ENCODE data around the gene SEC14L3.

Gene SEC14L3

GRCh38 chr22:30445438-30446145 is 26.2 kb downstream of the SEC14L3 start:
- 0 out of 2 replicates have a peak overlapping the region, but pooled peaks have one; percentile 14 for H3K4me3 ChIP-seq
- no peak overlapping the region for H3K9ac ChIP-seq (ENCODE audit: insufficient read length)
- TF ChIP-seq POLR2AphosphoS5 (IDR thresholded peaks at IDR 0.05; ENCODE audit: borderline replicate concordance, low read depth, low read length) (no peak), EZH2 (IDR thresholded peaks at IDR 0.05) (no peak), FOXP2 (optimal IDR thresholded peaks at IDR 0.05; ENCODE audit: control extremely low read depth, extremely low read length, insufficient read depth) (no peak)
- no peak for DNase-seq (ENCODE audit: low read depth, low spot score)
- no peaks in the 10 kb centered on the region for H3K36me3 ChIP-seq (ENCODE audit: insufficient read depth, low read length)
- H3K27ac ChIP-seq, result no peak overlapping the region
- no peaks in the 10 kb centered on the region for H3K9me3 ChIP-seq (ENCODE audit: low read depth, low read length)

GRCh38 chr22:30444632-30445437 is 27.0 kb downstream of the SEC14L3 start:
- H3K9ac ChIP-seq (ENCODE audit: insufficient read length), result no peak overlapping the region
- 0 out of 2 replicates have a peak overlapping the region, but pooled peaks have one; percentile 14 for H3K4me3 ChIP-seq
- TF ChIP-seq FOXP2 (optimal IDR thresholded peaks at IDR 0.05; ENCODE audit: control extremely low read depth, extremely low read length, insufficient read depth) (no peak), EZH2 (IDR thresholded peaks at IDR 0.05) (no peak), POLR2AphosphoS5 (IDR thresholded peaks at IDR 0.05; ENCODE audit: borderline replicate concordance, low read depth, low read length) (no peak)
- H3K36me3 ChIP-seq (ENCODE audit: insufficient read depth, low read length), result no peaks in the 10 kb centered on the region
- H3K27ac ChIP-seq, result no peak overlapping the region
- DNase-seq (ENCODE audit: low read depth, low spot score), result no peak
- H3K9me3 ChIP-seq (ENCODE audit: low read depth, low read length), result no peaks in the 10 kb centered on the region

- no peak overlapping the region for H3K9ac ChIP-seq (ENCODE audit: insufficient read length)
- H3K9me3 ChIP-seq (ENCODE audit: low read depth, low read length), result no peaks in the 10 kb centered on the region
- TF ChIP-seq EZH2 (IDR thresholded peaks at IDR 0.05) (no peak), FOXP2 (optimal IDR thresholded peaks at IDR 0.05; ENCODE audit: control extremely low read depth, extremely low read length, insufficient read depth) (no peak)
- no peak overlapping the region for H3K27ac ChIP-seq
- DNase-seq (ENCODE audit: low read depth, low spot score), result no peak
- no peaks in the 10 kb centered on the region for H3K36me3 ChIP-seq (ENCODE audit: insufficient read depth, low read length)
- no peak overlapping the region for H3K4me3 ChIP-seq
Observed at GRCh38 chr22:30441088-30441487, 30.7 kb downstream of the SEC14L3 start.

- no peak for DNase-seq (ENCODE audit: low read depth, low spot score)
- no peaks in the 10 kb centered on the region for H3K9me3 ChIP-seq (ENCODE audit: low read depth, low read length)
- TF ChIP-seq POLR2AphosphoS5 (IDR thresholded peaks at IDR 0.05; ENCODE audit: borderline replicate concordance, low read depth, low read length), result no peak
- TF ChIP-seq EZH2 (IDR thresholded peaks at IDR 0.05), result no peak
- no peak for TF ChIP-seq FOXP2 (optimal IDR thresholded peaks at IDR 0.05; ENCODE audit: control extremely low read depth, extremely low read length, insufficient read depth)
- H3K27ac ChIP-seq, result no peak overlapping the region
- H3K4me3 ChIP-seq, result no peak overlapping the region
- H3K9ac ChIP-seq (ENCODE audit: insufficient read length), result no peak overlapping the region
- H3K36me3 ChIP-seq (ENCODE audit: insufficient read depth, low read length), result no peaks in the 10 kb centered on the region
Observed at GRCh38 chr22:30439836-30440235, 32.0 kb downstream of the SEC14L3 start.

GRCh38 chr22:30439226-30439625 is 32.6 kb downstream of the SEC14L3 start:
- no peak for DNase-seq (ENCODE audit: low read depth, low spot score)
- TF ChIP-seq EZH2 (IDR thresholded peaks at IDR 0.05) (no peak), POLR2AphosphoS5 (IDR thresholded peaks at IDR 0.05; ENCODE audit: borderline replicate concordance, low read depth, low read length) (no peak), FOXP2 (optimal IDR thresholded peaks at IDR 0.05; ENCODE audit: control extremely low read depth, extremely low read length, insufficient read depth) (no peak)

GRCh38 chr22:30438559-30438958 is 33.3 kb downstream of the SEC14L3 start:
- no peak overlapping the region for H3K27ac ChIP-seq
- no peak for TF ChIP-seq EZH2 (IDR thresholded peaks at IDR 0.05)
- TF ChIP-seq POLR2AphosphoS5 (IDR thresholded peaks at IDR 0.05; ENCODE audit: borderline replicate concordance, low read depth, low read length), result no peak
- TF ChIP-seq FOXP2 (optimal IDR thresholded peaks at IDR 0.05; ENCODE audit: control extremely low read depth, extremely low read length, insufficient read depth), result no peak
- DNase-seq (ENCODE audit: low read depth, low spot score), result no peak
- no peak overlapping the region for H3K4me3 ChIP-seq
- no peaks in the 10 kb centered on the region for H3K9me3 ChIP-seq (ENCODE audit: low read depth, low read length)
- H3K9ac ChIP-seq (ENCODE audit: insufficient read length), result no peak overlapping the region
- no peaks in the 10 kb centered on the region for H3K36me3 ChIP-seq (ENCODE audit: insufficient read depth, low read length)

More at GRCh38 chr22:30439226-30439625, 32.6 kb downstream of the SEC14L3 start:
- Histone ChIP-seq H3K36me3 (ENCODE audit: insufficient read depth, low read length) (no peaks in the 10 kb centered on the region), H3K27ac (no peak overlapping the region), H3K4me3 (no peak overlapping the region), H3K9ac (ENCODE audit: insufficient read length) (no peak overlapping the region), H3K9me3 (ENCODE audit: low read depth, low read length) (no peaks in the 10 kb centered on the region)

GRCh38 chr22:30436196-30436595 is 35.6 kb downstream of the SEC14L3 start:
- peak overlapping the region; percentile 63 for H3K9ac ChIP-seq (ENCODE audit: insufficient read length)
- H3K9me3 ChIP-seq (ENCODE audit: low read depth, low read length), result no peaks in the 10 kb centered on the region
- DNase-seq (ENCODE audit: low read depth, low spot score), result no peak
- H3K36me3 ChIP-seq (ENCODE audit: insufficient read depth, low read length), result no peaks in the 10 kb centered on the region
- peak overlapping the region; percentile 79 for H3K4me3 ChIP-seq
- peak overlapping the region; percentile 94 for H3K27ac ChIP-seq
- no peak for TF ChIP-seq EZH2 (IDR thresholded peaks at IDR 0.05)
- TF ChIP-seq FOXP2 (optimal IDR thresholded peaks at IDR 0.05; ENCODE audit: control extremely low read depth, extremely low read length, insufficient read depth), result no peak
- TF ChIP-seq POLR2AphosphoS5 (IDR thresholded peaks at IDR 0.05; ENCODE audit: borderline replicate concordance, low read depth, low read length), result no peak

- TF ChIP-seq FOXP2 (optimal IDR thresholded peaks at IDR 0.05; ENCODE audit: control extremely low read depth, extremely low read length, insufficient read depth), result no peak
- TF ChIP-seq POLR2AphosphoS5 (IDR thresholded peaks at IDR 0.05; ENCODE audit: borderline replicate concordance, low read depth, low read length), result peak; percentile 36; the same call in 1 of the 2 replicates
- Histone ChIP-seq H3K9me3 (ENCODE audit: low read depth, low read length) (no peaks in the 10 kb centered on the region), H3K9ac (ENCODE audit: insufficient read length) (peak overlapping the region; percentile 63), H3K36me3 (ENCODE audit: insufficient read depth, low read length) (no peaks in the 10 kb centered on the region), H3K27ac (peak overlapping the region; percentile 94), H3K4me3 (peak overlapping the region; percentile 79)
- peak; percentile 84 for DNase-seq (ENCODE audit: low read depth, low spot score)
Observed at GRCh38 chr22:30435674-30436126, 36.1 kb downstream of the SEC14L3 start.
